GM04504 (cell line): ENCODE data around the gene GLP2R.

ENCODE experiments used
- DNase-seq: peaks from one replicate; pipeline ENCODE4 v3.0.0-alpha.2; 2012; ENCODE audit warnings: low read depth

Gene GLP2R

DNA sequence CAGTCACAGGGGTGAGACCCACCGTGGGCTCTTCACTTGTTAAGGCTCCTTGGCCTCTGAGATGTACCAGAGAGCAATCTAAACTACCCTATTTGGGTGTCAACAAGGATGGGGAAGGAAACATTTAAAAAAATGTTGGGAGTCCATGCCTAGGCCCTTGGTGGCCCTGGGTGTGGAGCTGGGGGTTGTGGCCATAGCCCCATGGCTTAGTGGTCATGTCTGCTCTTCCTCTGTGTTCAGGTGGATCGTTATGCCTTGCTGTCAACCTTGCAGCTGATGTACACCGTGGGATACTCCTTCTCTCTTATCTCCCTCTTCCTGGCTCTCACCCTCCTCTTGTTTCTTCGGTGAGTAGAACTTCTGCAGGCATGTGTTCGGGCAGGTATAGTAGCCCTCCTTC is 28.5 kb downstream of the GLP2R start:
- no peak for DNase-seq

DNA sequence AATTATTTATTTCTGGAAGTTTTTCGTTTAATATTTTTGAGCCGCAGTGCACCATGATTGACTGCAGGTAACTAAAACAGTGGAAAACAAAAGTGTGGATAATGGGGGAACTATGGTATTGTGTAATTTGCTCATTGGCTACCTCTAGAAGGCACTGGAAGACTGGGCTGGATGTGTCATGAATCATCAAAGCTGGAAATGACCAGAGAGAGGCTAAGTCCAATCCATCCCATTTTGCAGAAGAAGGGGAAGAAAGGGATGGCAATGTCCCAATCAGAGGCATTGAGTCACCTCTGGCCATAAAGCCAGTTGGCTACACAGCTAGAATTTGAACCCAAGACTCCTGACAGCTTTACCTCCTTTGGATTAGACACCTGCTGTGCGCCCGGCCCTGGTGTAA is 29.3 kb downstream of the GLP2R start:
- no peak for DNase-seq

DNA sequence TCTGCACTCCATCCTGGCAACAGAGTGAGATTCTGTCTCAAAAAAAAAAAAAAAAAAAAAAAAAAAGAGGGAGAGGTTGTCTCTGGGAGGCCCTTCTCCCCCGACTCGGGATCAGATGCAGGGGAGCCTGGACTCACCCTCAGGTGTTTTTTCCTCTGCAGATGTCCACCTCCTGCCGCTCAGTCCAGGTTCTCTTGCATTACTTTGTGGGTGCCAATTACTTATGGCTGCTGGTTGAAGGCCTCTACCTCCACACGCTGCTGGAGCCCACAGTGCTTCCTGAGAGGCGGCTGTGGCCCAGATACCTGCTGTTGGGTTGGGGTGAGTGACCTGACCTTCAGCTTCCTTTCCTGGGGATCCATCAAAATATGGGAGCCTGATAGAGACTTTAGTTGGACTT is 34.1 kb downstream of the GLP2R start:
- no peak for DNase-seq

DNA sequence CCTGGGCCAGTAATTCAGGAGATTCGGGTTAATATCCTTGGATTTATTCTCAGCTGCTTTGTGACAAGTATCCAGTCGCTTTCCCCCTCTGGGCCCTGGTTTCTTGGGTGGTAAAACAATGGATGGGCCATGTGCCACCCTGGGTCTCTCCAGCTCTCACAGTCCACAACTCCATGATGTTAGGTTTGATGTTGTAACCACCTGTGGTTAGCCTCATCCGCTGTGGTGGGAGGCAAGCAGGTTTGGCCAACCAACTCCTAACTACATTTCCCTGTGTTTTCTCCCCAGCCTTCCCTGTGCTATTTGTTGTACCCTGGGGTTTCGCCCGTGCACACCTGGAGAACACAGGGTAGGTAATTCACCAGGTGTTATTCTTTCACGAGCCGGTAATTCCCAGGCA is 35.1 kb downstream of the GLP2R start:
- DNase-seq: no peak

DNA sequence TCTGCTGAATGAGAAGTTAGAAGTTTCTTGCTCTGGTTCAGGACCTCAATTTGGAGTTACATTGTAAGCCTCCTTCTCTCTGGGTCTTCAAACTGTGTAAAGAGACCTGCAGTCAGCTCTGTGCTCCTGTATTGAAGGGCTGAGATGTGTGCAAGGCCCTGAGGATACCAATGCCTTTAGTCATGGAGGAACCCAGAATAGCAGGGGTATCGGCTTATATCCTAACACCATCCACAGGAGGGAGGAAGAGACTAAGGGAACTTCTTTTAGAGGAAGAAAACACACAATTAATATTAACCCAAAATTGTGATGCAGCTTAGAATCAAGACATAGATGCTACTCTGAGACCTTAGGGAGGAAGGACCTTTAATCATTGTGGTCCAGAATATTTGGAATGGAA is 36.5 kb downstream of the GLP2R start:
- no peak for DNase-seq

DNA sequence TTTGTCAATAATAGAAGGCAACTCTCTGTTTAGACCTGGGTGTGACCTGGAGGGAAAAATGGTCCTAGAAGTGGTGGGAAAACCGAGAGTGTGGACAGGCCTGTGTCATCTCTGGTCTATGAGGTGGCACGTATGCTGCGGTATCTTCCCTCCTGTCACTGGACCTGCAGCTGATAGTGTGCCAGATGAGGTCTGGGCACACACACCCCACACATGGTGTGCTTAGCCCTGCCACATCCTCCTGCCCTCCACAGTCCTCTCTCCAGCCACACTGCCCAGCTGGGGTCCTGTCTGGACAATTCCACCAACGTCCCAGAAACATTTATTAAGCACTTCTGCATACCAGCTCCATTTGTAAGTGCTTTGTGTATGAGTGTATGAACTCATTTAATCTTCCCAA is 37.2 kb downstream of the GLP2R start:
- no peak for DNase-seq

DNA sequence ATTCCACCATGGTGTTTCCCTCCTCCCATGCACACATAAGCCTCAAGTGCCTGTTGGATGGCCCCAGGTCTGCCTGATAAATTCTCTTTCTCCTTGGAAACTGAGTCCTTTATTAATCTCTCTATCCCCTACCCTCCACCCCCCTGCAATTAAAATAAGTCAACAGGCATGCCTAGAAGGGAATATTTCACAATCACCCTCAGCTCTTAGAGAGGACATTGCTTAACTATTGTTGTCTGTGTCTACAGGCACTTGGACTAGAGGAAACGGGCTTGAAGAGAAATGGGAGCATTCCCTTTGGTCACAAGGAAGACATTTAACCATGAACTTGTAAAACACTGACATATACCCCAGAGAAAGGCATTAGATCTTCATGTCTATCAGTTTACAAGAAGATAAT is 39.9 kb downstream of the GLP2R start:
- DNase-seq: no peak

DNA sequence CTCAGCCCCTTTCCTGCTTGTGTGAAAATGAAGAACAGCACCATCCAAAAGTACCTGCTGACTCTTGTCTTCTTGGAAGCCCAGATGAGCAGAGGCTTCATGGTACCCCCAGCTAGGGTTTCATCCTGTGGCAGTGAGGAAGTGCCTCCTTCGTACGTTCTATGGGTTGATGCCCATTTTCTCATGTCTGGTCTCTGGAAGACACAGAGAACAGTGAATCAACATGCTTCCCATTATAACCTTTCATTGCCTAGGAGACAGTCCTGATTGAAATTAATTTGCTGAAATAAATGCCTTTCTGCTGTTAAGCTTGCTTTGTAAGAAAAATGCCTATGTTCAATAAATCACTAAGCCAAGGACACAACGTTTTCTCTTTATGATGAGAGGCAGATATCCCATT is 42.8 kb downstream of the GLP2R start:
- DNase-seq: no peak

DNA sequence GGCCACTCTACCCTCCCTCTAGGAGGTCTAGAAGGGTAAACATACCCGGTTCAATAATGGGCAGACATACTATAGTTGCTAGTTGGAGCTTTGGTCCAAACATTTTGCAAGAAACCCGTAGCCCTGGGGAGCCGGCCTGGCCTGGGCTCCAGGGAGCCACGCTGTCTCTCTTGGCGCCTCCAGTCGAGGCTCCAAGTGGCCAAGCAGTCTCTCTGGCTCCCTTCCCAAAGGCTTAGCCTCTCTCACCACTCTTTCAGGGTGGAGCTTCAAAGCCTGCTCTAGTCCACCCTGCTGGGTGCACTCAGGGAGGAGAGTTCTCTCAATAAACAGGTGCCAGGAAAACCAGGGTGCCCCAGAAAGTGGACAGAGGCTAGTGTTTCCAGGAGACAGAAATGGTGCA is 47.1 kb downstream of the GLP2R start:
- DNase-seq: no peak

DNA sequence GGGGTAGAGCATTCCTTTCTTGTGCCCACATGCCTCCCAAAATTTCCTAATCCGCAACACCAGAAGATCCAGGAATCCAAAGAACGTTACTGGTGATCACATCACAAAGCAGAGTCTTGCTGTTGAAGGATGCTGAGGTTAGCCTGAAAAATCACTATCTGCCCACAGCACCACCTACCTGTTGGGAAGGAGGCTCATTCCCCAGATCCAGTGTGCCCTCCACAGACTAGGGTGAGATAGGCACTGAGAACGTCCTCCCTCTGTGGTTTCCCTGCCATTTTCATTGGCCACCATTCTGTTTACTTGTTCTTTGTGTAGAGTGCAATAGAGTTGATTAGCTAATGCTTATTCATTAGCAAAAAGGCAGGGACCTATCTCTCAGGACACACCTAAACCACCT is 49.0 kb downstream of the GLP2R start:
- no peak for DNase-seq

DNA sequence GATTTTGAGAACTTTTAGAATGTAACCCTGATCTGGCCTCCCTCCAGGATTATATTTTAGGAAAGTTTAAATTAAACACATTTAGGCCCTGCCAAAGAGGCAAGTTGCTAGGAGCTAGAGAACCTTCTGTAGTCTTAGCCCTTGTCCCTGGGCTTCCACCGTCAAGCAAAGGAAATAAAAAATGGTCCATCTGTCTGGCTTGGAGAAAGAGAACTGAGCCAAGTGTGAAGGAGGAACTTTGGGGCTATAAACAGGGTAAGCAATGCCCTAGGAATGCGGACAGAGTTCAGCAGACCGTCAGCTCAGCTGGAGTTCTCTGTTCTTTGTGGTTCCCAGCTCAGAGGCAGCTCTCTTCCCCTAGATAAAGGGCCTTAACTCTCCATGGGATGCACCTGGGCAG is 49.7 kb downstream of the GLP2R start:
- DNase-seq: peak; percentile 60

DNA sequence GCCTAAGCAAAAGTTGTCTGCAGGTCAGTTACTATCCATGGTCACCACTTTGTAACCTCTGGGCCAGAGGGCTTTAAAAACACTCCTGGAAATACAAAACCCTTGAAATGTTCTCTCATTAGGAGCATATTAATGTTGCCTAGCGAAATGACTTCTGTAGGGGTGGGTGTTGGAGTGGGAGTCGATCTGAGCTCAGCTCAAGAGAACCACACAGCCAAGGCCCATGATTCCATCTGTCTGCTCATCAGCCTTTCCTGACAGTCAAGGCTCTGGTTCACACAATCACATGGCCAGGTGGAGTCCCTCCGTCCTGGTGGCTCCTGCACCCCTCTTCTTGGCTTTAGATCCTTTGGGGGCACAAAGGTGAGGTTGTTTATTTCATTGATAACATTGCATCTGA is 52.6 kb downstream of the GLP2R start:
- DNase-seq: no peak

DNA sequence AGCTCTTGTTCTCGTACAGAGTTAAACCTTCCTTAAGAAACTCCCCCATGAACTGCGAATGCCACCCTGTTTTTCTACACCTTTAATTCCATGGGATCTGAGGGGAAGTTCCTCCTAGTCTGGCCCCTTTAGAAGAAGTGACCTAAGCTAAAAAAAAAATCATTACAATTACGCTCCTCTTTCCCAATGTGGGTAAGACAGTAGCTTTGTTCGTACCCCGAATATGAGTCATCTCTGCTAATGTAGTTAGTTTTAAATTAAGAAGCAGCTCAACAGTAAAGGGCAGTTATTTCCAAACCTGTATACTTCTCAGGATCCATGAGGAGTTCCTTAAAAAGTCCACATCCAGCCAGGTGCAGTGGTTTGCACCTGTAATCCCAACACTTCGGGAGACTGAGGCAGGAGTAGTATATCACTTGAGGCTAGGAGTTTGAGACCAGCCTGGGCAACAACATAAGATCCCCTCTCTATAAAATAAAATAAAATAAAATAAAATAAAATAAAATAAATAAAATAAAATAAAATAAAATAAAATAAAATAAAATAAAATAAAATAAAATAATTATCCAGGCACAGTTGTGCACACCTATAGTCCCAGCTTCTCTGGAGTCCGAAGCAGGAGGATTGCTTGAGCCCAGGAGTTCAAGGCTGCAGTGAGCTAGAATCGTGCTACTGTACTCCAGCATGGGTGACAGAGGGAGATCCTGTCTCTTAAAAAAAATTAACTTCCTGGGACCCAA is 53.2 kb downstream of the GLP2R start:
- no peak for DNase-seq

DNA sequence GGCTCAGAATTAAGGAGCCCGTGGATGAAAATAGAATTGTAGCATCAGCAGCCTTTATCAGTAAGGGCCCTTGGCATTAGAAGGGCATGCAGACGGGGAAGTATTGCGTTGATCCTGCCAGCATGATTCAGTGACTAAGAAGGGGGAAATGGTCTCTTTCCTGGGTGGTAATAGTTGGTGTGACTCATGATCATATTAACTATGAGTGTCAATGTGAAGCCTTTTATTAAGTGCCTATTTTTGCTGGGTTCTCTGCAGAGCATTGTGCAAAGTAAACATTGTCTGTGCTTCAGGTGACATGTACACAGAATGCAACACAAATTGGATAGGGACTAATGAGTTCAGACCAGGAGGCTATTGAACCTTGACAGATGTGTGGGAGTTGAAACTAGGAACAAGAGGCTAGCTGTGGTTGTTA is 54.9 kb downstream of the GLP2R start:
- DNase-seq: no peak

DNA sequence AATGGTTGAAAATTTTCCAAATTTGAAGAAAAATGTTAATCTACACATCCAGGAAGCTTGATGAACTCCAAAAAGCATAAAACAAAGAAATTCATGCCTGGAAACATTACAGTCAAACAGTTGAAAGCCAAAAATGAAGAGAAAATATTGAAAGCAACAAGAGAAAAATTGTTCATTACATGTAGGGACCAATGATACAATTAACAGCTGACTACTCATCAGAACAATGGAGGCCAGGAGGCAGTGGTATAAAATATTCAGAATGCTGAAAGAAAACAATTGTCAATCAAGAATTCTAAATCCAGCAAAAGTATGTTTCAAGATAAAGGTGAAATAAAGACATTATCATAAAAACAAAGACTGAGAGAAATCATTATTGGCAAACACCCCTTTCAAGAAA is 57.7 kb downstream of the GLP2R start:
- no peak for DNase-seq

DNA sequence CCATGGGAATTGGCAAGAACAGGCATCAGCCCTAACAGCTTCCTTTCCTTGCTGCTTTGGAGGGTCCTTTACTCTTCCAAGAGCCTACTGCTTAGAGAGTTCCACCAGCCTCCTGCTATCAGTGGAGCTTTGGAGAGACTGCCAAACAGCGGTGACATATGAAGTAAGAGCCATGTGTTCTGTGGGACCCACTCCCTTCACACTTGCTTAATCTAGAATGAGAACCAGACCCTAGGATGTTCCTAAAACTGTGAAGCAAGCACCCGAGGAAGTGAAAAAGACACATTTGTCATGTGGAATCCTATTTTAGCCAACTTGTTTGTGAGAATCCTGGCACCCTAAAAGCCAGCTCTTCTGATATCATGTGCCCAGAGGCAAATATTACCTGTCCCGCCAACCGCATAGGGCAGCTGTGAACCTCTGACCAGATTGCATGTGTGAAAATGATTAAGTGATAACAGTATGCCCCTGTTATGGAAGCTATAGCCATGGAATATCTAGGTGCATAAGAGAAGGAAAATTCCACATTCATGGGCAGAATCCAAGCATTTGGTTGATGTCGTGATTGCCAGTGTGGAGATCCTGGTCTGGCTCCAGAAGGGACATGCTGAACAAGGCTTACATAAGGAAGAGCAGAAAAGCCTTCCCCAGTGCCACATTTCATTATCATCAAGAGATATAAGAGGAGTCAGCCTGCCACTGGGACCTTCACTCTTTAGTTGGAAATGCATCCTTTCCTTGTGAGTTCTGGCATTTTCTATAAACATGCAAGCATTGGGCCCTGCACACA is 60.6 kb downstream of the GLP2R start:
- DNase-seq: no peak

DNA sequence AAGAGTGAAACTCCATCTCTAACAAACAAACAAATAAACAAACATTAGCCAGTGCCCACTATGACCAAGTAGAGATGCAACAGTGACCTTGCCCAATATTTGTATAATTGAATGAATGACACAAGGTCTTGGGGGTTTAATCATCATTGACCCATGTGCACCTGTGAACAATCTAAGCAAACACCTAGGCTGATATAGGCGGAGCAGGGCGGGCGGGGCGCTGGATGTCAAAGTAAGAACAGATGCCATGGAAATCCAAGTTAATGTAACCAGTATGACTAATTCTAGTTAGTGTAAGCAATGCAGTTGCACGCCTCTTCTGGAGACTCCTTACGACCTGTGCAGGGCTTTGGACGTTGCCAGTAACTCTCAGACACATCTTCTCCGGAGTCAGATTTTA is 61.8 kb downstream of the GLP2R start:
- no peak for DNase-seq

DNA sequence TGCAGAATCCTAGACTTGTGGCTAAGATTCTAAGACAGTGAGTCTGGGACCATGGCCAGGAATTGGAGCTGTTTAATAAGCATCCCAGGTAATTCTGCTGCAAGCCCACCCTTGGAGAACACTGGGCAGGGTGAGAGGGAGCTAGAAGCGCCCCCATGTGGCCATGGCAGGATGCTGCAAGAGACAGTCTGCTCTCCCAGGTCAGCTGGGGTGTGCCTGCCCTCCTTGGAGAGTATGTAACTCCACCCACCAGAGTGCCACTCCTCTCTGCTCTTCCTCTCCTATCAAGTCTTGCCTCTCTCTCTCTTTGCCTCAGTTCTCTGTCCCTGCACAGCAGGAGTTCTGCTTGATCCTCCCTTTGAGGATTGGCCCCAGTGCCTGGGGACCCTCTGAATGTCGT is 64.4 kb downstream of the GLP2R start:
- DNase-seq: no peak

DNA sequence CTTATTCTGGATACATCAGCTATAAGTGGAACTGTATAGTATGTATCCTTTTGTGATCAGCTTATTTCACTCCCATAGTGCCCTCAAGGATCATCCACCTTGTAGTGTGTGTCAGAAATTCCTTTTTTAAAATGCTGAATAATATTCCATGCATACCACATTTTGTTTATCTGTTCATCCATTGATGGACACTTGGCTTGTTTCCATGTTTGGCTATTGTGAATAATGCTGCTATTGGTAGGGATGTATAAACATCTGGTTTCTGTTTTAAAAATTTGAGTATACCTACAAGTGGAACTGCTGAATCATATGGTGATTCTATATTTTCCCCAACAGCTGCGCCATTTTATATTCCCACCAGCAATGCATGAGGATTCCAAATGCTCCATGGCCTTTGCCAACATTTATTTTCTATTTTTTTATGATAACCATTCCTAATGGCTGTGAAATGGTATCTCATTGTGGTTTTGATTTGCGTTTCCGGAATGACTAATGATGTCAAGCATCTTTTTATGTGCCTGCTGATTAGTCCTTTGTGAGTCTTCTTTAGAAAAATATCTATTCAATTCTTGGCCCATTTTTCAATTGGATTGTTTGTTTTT is 67.8 kb downstream of the GLP2R start:
- DNase-seq: peak; percentile 43

DNA sequence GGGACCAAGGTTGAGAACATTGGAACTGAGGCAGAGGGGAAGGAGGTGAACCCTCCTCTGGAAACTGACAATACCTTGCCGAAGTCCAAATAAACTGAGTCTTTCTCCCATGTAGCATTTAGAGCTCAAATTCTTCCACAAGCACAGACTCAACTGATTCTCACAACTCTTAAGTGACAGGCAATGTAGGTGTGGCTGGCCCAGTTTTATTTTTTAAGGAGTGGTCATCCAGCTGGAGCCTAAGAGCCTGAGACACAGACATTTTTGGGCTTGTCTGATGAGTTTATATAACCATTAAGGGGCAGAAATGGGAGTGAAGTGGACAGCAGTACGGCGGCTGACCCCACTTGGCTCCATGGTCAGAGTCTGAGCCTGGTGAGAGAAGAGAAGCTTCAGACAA is 68.5 kb downstream of the GLP2R start:
- DNase-seq: no peak

DNA sequence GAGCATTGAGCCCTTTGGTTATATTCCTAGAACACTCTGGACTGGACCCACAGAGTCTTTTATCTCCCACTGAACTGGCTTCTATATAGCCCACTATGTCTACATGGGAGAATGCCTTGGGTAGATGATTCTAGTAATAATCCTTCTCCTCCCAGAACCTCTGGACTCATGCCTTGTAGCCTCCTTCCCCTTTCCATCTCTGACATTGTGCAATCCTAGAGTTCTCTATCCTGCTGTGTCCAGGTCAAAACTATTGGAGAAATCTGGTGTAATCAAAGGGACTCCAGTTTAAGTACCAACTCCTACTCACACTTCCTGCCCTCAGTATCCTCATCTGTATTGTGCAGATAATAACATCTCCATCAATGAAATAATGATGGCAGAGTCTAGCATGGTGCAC is 70.2 kb downstream of the GLP2R start:
- no peak for DNase-seq

DNA sequence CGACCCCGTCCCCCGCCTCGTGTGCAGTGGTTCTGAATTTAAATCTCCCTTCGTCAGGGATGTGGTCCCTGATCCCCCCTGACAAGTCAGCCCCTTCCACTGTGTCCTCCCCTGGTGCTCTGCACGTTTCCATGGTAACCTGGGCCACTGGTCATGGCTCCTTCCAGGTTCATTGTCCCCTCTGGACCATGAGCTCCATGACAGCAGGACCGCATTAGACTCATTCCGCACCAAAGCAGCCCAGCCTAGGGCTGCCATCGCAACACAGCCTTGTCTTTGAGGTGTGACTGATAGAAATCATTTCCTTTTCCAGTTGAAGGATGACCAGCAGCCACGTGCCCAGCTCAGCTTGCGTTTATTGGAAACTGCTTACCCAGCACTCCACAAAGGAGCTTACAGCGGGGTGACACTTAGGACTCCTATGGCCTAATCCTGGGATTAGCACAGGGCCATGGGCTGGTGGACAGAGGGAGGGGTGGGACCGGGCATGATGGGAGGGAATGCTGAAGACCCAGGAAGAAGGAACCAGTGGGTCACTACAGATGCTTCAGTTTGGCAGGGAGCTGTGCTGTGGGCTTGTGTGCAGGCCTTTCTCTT is 71.7 kb downstream of the GLP2R start:
- DNase-seq: no peak

DNA sequence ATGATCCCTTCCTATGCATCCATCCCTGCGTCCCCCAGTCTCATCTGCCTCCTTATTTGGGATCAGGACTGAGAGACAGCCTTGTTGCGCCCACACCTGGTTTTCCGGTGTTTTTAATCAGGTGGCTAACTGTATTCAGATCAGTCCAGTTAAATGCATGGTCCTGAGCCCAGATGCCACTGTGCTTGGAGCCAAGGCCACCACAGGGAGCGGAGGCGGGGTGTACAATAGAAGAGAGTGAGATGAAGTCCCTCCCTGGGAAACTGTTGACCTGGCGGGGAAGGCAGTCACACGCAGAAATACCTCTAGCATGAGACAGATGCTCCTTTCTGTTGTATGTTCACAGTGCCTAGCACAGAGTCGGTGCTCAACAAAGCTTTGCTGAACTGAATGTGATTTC is 73.1 kb downstream of the GLP2R start:
- DNase-seq: no peak
